Neural progenitor cell (in vitro differentiated cells): Measurements from ENCODE around the gene GALNTL6.

Experiments used
- CTCF ChIP-seq: fragments of 200-600 bp; sonication (generic); IDR thresholded peaks from 2 replicates; pipeline ENCODE4 v1.5.1; 2017; ENCODE audit warnings: antibody characterized with exemption, mild to moderate bottlenecking
- EZH2phosphoT487 ChIP-seq: fragments of 200-600 bp; sonication (generic); IDR thresholded peaks from 2 replicates; pipeline ENCODE4 v1.6.1; 2017; ENCODE audit warnings: antibody characterized with exemption

- no peak for TF ChIP-seq CTCF
- no peak for TF ChIP-seq EZH2phosphoT487
These were observed 676.7 kb downstream of the GALNTL6 start for GRCh38 chr4:172489861-172490260.
